Thyroid gland (tissue), 4 donors: Measurements from ENCODE around the gene RPL18A. TPM values are rescaled to one million over a fixed set of nuclear protein-coding genes. Genes with fewer than 3 reads are reported as not detected.
A peak's percentile ranks its signal among the peaks of the same experiment; 100 is the strongest.

Experiments used
- DNase-seq, 2 donors: peaks; one replicate each; pipeline ENCODE4 v3.0.0-alpha.2; 2019
- H3K27ac ChIP-seq, 3 donors: fragments of 200-600 bp; sonication (generic); 1 replicate in 2 of 3; 2 replicates in 1 of 3; pipeline ENCODE4 v1.5.1; 2016 to 2019; ENCODE audit warnings: mild to moderate bottlenecking in 1 of 3, moderate library complexity in 1 of 3
- H3K27me3 ChIP-seq: fragments of 200-600 bp; sonication (generic); one replicate; pipeline ENCODE4 v1.5.1; 2019
- H3K36me3 ChIP-seq, 2 donors: fragments of 200-600 bp; sonication (generic); one replicate each; pipeline ENCODE4 v1.5.1; 2016 to 2019
- H3K4me1 ChIP-seq, 2 donors: fragments of 200-600 bp; sonication (generic); one replicate each; pipeline ENCODE4 v1.5.1; 2017 to 2019
- H3K4me3 ChIP-seq, 3 donors: fragments of 200-600 bp; sonication (generic); replicated peaks in 1 of 3; 1 replicate in 2 of 3; 2 replicates in 1 of 3; pipeline ENCODE4 v1.5.1; 2016; ENCODE audit warnings: mild to moderate bottlenecking in 1 of 3
- H3K9me3 ChIP-seq: fragments of 200-600 bp; sonication (generic); one replicate; pipeline ENCODE4 v1.5.1; 2017
- CTCF ChIP-seq, 6 experiments: fragments of 200-600 bp in 3 of 6; fragments of 450-650 bp in 3 of 6; sonication (generic) in 3 of 6; IDR thresholded peaks; one replicate each; pipeline ENCODE4 v1.5.1; 2016 to 2019; ENCODE audit warnings: antibody characterized with exemption in 6 of 6, mild to moderate bottlenecking in 2 of 6, inconsistent platforms in 1 of 6, moderate library complexity in 1 of 6
- POLR2A ChIP-seq, 2 donors: fragments of 450-650 bp; IDR thresholded peaks; one replicate each; pipeline ENCODE4 v1.6.1; 2017; ENCODE audit warnings: antibody characterized with exemption in 2 of 2, mild to moderate bottlenecking in 2 of 2, moderate library complexity in 1 of 2
- WGBS, 2 donors: methylation state at CpG; one replicate each; pipeline ENCODE4 v1.1.5; 2017; 5-methylcytosine and 5-hydroxymethylcytosine counted together
- intact Hi-C: fragments of 100-400 bp; cut with DNase I; formaldehyde crosslinking; loops from one replicate; pipeline ENCODE4 v1.15.1; 2023
- total RNA-seq, 4 donors: library from RNA; depleted of rRNA; stranded (reverse); fragments of >200 nt; gene quantifications; one replicate each; pipeline ENCODE4 v1.2.3, GENCODE V29; 2016

RPL18A gene
- total RNA-seq, 4 donors from 2014 or later = 718 to 1,678 (median 1,197) TPM

GRCh38 chr19:17862711-17863519 is 3.2 kb downstream of the RPL18A start:
- intact Hi-C loops = loop anchor here (5.0 kb wide), 2 partner anchors 134 to 194 kb away; no protein-coding TSS in a partner anchor

GRCh38 chr19:17863520-17864182 is 3.9 kb downstream of the RPL18A start:
- intact Hi-C loops = loop anchor here (5.0 kb wide), 2 partner anchors 134 to 194 kb away; no protein-coding TSS in a partner anchor
- Histone ChIP-seq H3K4me3 (no peak overlapping the region), H3K36me3 (peaks cover 24 to 30% of the 10 kb centered on the region in 2 donors), H3K9me3 (no peaks in the 10 kb centered on the region), H3K27ac (peak overlapping the region; percentile 63 to 85 (median 84)), H3K27me3 (no peaks in the 10 kb centered on the region), H3K4me1 (peaks cover 54 to 70% of the 10 kb centered on the region in 2 donors)
- TF ChIP-seq POLR2A (IDR thresholded peaks at IDR 0.05) = no peak
- TF ChIP-seq CTCF (IDR thresholded peaks at IDR 0.05) = no peak
- peak; percentile 88 for DNase-seq
- 35 to 48% methylated on average over 5 to 8 of the region's 8 CpGs for WGBS, 2 donors

More at GRCh38 chr19:17862711-17863519, 3.2 kb downstream of the RPL18A start:
- Histone ChIP-seq H3K27ac (peak overlapping the region; percentile 63 to 85 (median 84)), H3K4me3 (no peak overlapping the region), H3K36me3 (peaks cover 24 to 30% of the 10 kb centered on the region in 2 donors), H3K4me1 (peaks cover 54 to 70% of the 10 kb centered on the region in 2 donors), H3K27me3 (no peaks in the 10 kb centered on the region), H3K9me3 (no peaks in the 10 kb centered on the region)
- TF ChIP-seq POLR2A (IDR thresholded peaks at IDR 0.05) (no peak), CTCF (IDR thresholded peaks at IDR 0.05) (no peak)
- peak; percentile 83 to 94 for DNase-seq
- 30 to 43% methylated on average over 12 to 26 of the region's 31 CpGs for WGBS, 2 donors

GRCh38 chr19:17865364-17866311 is 5.9 kb downstream of the RPL18A start:
- Histone ChIP-seq H3K9me3 (no peaks in the 10 kb centered on the region), H3K4me1 (peaks cover 51 to 69% of the 10 kb centered on the region in 2 donors), H3K27me3 (no peaks in the 10 kb centered on the region), H3K4me3 (no peak overlapping the region), H3K36me3 (peaks cover 24 to 30% of the 10 kb centered on the region in 2 donors), H3K27ac (peak overlapping the region in 1 of 3 donors; percentile 84)
- intact Hi-C loops = no loop called here
- no peak for TF ChIP-seq CTCF (IDR thresholded peaks at IDR 0.05)
- no peak for TF ChIP-seq POLR2A (IDR thresholded peaks at IDR 0.05)
- no peak for DNase-seq
- 65 to 70% methylated on average over 11 to 13 of the region's 13 CpGs for WGBS, 2 donors

GRCh38 chr19:17866312-17866963 is 6.7 kb downstream of the RPL18A start:
- DNase-seq = no peak
- H3K4me3 ChIP-seq = no peak overlapping the region
- TF ChIP-seq POLR2A (IDR thresholded peaks at IDR 0.05) = no peak
- TF ChIP-seq CTCF (IDR thresholded peaks at IDR 0.05) = no peak
- H3K9me3 ChIP-seq = no peaks in the 10 kb centered on the region
- intact Hi-C loops = no loop called here
- WGBS, 2 donors = 79 to 86% methylated on average over 8 of the region's 8 CpGs
- H3K4me1 ChIP-seq = peaks cover 43 to 61% of the 10 kb centered on the region in 2 donors
- peaks cover 24 to 29% of the 10 kb centered on the region in 2 donors for H3K36me3 ChIP-seq
- H3K27me3 ChIP-seq = no peaks in the 10 kb centered on the region
- H3K27ac ChIP-seq = peak overlapping the region; percentile 2 to 84 (median 51)
